Tibial nerve (tissue), 4 donors: ENCODE data around the gene C19orf73. TPM values are rescaled to one million over a fixed set of nuclear protein-coding genes. Genes with fewer than 3 reads are reported as not detected.

Source experiments
- DNase-seq, 2 donors: peaks; one replicate each; pipeline ENCODE4 v3.0.0-alpha.2; 2019; ENCODE audit warnings: low spot score in 2 of 2
- H3K27ac ChIP-seq, 4 donors: fragments of 200-600 bp; sonication (generic) in 3 of 4; one replicate each; pipeline ENCODE4 v1.5.1; 2017 to 2019; ENCODE audit warnings: mild to moderate bottlenecking in 1 of 4
- H3K27me3 ChIP-seq, 2 donors: fragments of 200-600 bp; sonication (generic) in 1 of 2; one replicate each; pipeline versions ENCODE4 v1.5.1 to v1.6.0; 2017 to 2019
- H3K36me3 ChIP-seq, 3 donors: fragments of 200-600 bp; sonication (generic); one replicate each; pipeline ENCODE4 v1.5.1; 2018 to 2019
- H3K4me1 ChIP-seq, 4 donors: fragments of 200-600 bp; sonication (generic) in 3 of 4; one replicate each; pipeline ENCODE4 v1.5.1; 2017 to 2019
- H3K4me3 ChIP-seq, 4 donors: fragments of 200-600 bp; sonication (generic) in 3 of 4; one replicate each; pipeline ENCODE4 v1.5.1; 2017 to 2019; ENCODE audit warnings: mild to moderate bottlenecking in 1 of 4, moderate library complexity in 1 of 4
- H3K9me3 ChIP-seq, 4 donors: fragments of 200-600 bp; sonication (generic) in 3 of 4; one replicate each; pipeline ENCODE4 v1.5.1; 2017 to 2019
- EP300 ChIP-seq, 2 donors: sonication (generic); formaldehyde crosslinking; IDR thresholded peaks; one replicate each; pipeline ENCODE4 v1.6.1; 2017; ENCODE audit warnings: antibody characterized with exemption in 2 of 2, mild to moderate bottlenecking in 1 of 2
- POLR2A ChIP-seq, 2 donors: fragments of 450-650 bp; IDR thresholded peaks; one replicate each; pipeline ENCODE4 v1.6.1; 2017; ENCODE audit warnings: antibody characterized with exemption in 2 of 2, mild to moderate bottlenecking in 2 of 2, moderate library complexity in 2 of 2
- WGBS, 2 donors: methylation state at CpG; one replicate each; pipeline ENCODE4 v1.1.5; 2018; 5-methylcytosine and 5-hydroxymethylcytosine counted together
- total RNA-seq, 4 donors: library from RNA; depleted of rRNA; stranded (reverse); fragments of >200 nt; gene quantifications; one replicate each; pipeline ENCODE4 v1.1.0, GENCODE V29; 2016
- TF ChIP-seq, protein P1 (sequence below), 5 experiments: fragments of 200-600 bp in 3 of 5; fragments of 450-650 bp in 2 of 5; sonication (generic) in 3 of 5; IDR thresholded peaks; one replicate each; pipeline ENCODE4 v1.5.1; 2016 to 2019; ENCODE audit warnings: antibody characterized with exemption in 5 of 5, mild to moderate bottlenecking in 3 of 5, moderate library complexity in 2 of 5

The C19orf73 gene
- total RNA-seq, 4 donors from 2014 or later, result 1.0 to 7.8 (median 5.0) TPM; not detected in 1

DNA sequence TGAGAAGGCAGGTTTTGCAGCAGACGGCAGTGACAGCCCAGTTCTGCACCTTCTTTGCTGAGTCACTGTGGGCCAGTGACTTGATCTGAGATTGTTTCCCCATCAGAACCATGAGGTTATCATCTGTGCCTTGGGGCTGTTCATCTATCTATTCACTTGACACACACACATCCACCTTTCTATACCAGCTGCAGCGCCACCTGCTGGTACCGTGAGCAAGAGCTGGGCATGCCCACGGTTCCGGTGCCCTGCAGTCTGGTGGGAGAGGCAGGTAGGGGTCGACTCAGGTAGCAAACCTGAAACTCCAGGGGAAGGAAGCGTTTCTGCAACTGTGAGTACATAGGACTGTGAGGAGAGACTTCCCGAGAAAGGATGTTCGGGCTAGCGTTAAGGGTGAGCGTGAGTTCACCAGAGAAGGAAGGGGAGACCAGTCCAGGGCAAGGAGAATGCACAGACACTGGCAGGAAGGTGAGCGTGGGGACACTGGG, 12.3 kb downstream of the C19orf73 start:
- no peak overlapping the region for H3K4me3 ChIP-seq
- no peak overlapping the region for H3K27ac ChIP-seq
- H3K4me1 ChIP-seq, result peaks cover 0 to 14% (median 0%) of the 10 kb centered on the region in 4 donors
- peaks cover 0 to 76% (median 34%) of the 10 kb centered on the region in 3 donors for H3K36me3 ChIP-seq
- 70 to 71% methylated on average over 12 of the region's 12 CpGs for WGBS, 2 donors
- H3K27me3 ChIP-seq, result no peaks in the 10 kb centered on the region
- peak in 1 of 2 donors; percentile 52 for DNase-seq
- no peaks in the 10 kb centered on the region for H3K9me3 ChIP-seq
- TF ChIP-seq, protein P1, sequence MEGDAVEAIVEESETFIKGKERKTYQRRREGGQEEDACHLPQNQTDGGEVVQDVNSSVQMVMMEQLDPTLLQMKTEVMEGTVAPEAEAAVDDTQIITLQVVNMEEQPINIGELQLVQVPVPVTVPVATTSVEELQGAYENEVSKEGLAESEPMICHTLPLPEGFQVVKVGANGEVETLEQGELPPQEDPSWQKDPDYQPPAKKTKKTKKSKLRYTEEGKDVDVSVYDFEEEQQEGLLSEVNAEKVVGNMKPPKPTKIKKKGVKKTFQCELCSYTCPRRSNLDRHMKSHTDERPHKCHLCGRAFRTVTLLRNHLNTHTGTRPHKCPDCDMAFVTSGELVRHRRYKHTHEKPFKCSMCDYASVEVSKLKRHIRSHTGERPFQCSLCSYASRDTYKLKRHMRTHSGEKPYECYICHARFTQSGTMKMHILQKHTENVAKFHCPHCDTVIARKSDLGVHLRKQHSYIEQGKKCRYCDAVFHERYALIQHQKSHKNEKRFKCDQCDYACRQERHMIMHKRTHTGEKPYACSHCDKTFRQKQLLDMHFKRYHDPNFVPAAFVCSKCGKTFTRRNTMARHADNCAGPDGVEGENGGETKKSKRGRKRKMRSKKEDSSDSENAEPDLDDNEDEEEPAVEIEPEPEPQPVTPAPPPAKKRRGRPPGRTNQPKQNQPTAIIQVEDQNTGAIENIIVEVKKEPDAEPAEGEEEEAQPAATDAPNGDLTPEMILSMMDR (IDR thresholded peaks at IDR 0.05), result peak; percentile 60 to 73 (median 62)
- TF ChIP-seq POLR2A (IDR thresholded peaks at IDR 0.05), result no peak

DNA sequence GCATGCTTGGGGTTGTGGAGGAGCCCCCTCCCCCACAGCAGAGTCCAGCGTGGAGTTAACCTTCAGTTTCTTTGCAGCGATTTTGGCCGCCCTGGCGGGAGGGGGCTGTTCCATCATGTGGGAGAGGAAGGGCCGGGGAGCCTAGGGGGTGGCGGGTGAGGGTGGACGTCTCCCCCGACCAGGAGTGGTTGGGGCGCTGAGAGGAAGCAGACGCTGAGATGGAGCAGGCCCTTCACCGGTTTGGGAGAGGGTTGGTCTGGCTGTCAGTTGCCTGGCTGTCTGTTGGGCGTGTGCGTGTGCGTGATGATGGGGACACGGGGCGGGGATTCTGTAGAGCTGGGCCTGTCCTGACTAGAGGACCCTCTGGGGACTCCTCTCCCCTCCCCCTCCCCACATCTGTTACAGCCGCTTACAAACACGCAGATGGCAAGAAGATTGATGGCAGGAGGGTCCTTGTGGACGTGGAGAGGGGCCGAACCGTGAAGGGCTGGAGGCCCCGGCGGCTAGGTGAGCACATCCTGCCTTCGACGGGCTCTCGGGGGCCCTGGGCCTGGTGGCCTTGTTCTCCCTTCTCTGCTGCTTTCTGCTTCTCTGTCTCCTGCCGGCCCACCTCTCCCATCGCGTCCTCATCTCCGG, 14.6 kb downstream of the C19orf73 start:
- no peaks in the 10 kb centered on the region for H3K9me3 ChIP-seq
- no peak overlapping the region for H3K4me3 ChIP-seq
- 75 to 81% methylated on average over 30 of the region's 30 CpGs for WGBS, 2 donors
- no peak overlapping the region for H3K27ac ChIP-seq
- H3K4me1 ChIP-seq, result no peaks in the 10 kb centered on the region
- TF ChIP-seq POLR2A (IDR thresholded peaks at IDR 0.05), result no peak
- no peak for TF ChIP-seq EP300 (IDR thresholded peaks at IDR 0.05)
- TF ChIP-seq, protein P1 (IDR thresholded peaks at IDR 0.05), result no peak
- peaks cover 6 to 100% (median 48%) of the 10 kb centered on the region in 3 donors for H3K36me3 ChIP-seq
- DNase-seq, result no peak
- H3K27me3 ChIP-seq, result no peaks in the 10 kb centered on the region

DNA sequence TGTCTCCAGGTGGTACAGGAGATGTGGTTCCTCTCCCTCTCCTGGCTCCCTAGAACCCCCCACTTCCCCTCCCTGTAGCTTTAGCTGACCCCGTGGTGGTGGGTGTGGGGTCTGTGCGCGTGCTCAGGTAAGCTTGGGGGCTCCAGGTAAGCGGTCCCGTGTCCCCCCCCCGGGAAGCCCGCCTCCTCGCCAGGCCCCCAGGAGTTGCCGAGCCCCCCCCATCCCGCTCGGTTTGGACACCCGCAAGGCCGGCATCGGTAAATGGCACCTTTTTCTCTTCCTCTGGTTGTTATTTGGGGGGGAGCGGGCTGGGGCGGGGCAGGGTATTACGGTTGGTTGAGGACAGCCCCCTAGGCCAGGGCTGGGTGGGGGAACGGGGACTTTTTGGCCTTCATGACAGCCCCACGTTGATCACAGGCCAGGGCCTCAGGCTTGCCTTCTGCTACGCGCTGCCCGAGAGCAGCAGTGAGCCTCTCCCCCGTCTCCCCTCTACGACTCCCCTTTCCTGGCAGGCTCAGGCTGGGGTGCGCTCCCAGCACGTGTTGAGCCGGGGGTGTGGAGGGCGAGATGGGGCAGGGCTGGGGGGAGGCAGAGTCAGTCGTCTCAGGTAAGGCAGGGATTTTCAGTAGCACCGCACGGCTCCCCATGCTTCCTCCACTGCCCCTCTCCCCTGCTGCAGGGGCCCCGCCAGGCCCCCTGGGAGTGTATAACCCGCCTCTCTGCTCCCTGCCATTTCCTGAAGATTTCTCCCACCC, 15.4 kb downstream of the C19orf73 start:
- H3K4me3 ChIP-seq, result no peak overlapping the region
- no peak overlapping the region for H3K27ac ChIP-seq
- no peak for TF ChIP-seq EP300 (IDR thresholded peaks at IDR 0.05)
- TF ChIP-seq, protein P1 (IDR thresholded peaks at IDR 0.05), result no peak
- TF ChIP-seq POLR2A (IDR thresholded peaks at IDR 0.05), result no peak
- no peaks in the 10 kb centered on the region for H3K9me3 ChIP-seq
- DNase-seq, result no peak
- peaks cover 6 to 100% (median 54%) of the 10 kb centered on the region in 3 donors for H3K36me3 ChIP-seq
- H3K27me3 ChIP-seq, result no peaks in the 10 kb centered on the region
- whole genome bisulfite sequencing, 2 donors, result 81 to 86% methylated on average over 19 to 32 of the region's 33 CpGs
- H3K4me1 ChIP-seq, result no peaks in the 10 kb centered on the region

DNA sequence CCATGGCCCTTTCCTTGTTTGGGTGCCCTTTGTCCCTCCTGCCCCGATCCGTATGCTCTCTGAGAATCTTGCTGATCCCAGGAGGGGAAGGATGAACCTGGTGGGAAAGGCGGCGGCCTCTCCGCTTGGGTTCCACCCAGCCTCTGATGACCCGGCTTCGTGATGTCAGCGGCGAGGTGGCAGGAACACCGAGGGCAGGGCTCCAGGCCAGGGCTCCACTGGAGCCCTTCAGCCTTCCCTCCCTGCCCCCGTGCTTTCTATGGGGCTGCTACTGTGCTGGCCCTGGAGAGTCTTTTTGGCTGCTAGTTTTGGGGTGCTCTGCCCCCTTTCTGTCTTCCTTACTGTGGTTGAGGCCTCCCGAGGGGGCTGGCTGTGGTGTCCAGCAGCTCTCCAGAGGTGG, 16.6 kb downstream of the C19orf73 start:
- Histone ChIP-seq H3K27me3 (no peaks in the 10 kb centered on the region), H3K36me3 (peaks cover 6 to 100% (median 50%) of the 10 kb centered on the region in 3 donors), H3K27ac (no peak overlapping the region), H3K9me3 (no peaks in the 10 kb centered on the region), H3K4me1 (peaks cover 0 to 10% (median 0%) of the 10 kb centered on the region in 4 donors), H3K4me3 (no peak overlapping the region)
- TF ChIP-seq, protein P1 (IDR thresholded peaks at IDR 0.05), result no peak
- TF ChIP-seq EP300 (IDR thresholded peaks at IDR 0.05) (no peak), POLR2A (IDR thresholded peaks at IDR 0.05) (no peak)
- DNase-seq, result no peak
- WGBS, 2 donors, result 85 to 86% methylated on average over 9 to 12 of the region's 12 CpGs

DNA sequence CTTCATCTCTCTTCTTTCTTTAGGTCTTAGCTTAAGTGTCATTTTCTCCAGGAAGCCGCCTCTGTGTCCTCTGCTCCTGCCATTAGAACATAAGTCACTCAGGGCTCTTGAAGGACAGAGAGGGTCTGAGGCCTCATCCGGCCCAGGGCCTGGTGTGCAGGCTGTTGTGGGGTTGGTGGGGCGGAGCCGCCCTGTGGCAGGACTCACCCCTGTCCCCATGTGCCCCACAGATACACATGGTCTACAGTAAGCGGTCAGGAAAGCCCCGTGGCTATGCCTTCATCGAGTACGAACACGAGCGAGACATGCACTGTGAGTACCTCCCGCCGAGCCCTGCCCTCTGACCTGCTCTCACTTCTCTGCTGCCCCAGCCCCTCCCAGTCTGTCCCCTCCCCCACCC, 17.8 kb downstream of the C19orf73 start:
- TF ChIP-seq, protein P1 (IDR thresholded peaks at IDR 0.05), result no peak
- TF ChIP-seq EP300 (IDR thresholded peaks at IDR 0.05), result no peak
- TF ChIP-seq POLR2A (IDR thresholded peaks at IDR 0.05), result no peak
- peaks cover 6 to 100% (median 60%) of the 10 kb centered on the region in 3 donors for H3K36me3 ChIP-seq

More for the DNA sequence above, 17.8 kb downstream of the C19orf73 start:
- Histone ChIP-seq H3K4me3 (no peak overlapping the region), H3K27me3 (no peaks in the 10 kb centered on the region), H3K27ac (no peak overlapping the region), H3K4me1 (peaks cover 0 to 10% (median 0%) of the 10 kb centered on the region in 4 donors), H3K9me3 (no peaks in the 10 kb centered on the region)
- no peak for DNase-seq
- 82 to 84% methylated on average over 12 of the region's 12 CpGs for WGBS, 2 donors
